Stimulated activated CD8-positive, alpha-beta memory T cell treated with anti-CD3 and anti-CD28 coated beads, Interleukin-2, amount 100 ng/mL, for 48 hours (primary cell): ENCODE measurements around the gene LINC01488.

Experiments used
- DNase-seq, 2 donors: peaks; one replicate each; pipeline ENCODE4 v3.0.0-alpha.2; 2020; ENCODE audit warnings: low read depth in 2 of 2

Gene LINC01488

GRCh38 chr11:69492201-69492991, 10.9 kb downstream of the LINC01488 start:
- DNase-seq, result no peak

GRCh38 chr11:69493931-69494821, 12.7 kb downstream of the LINC01488 start:
- no peak for DNase-seq

- DNase-seq, result no peak
These were observed 13.4 kb downstream of the LINC01488 start for GRCh38 chr11:69494851-69495250.

GRCh38 chr11:69495441-69496201, 14.2 kb downstream of the LINC01488 start:
- no peak for DNase-seq

- DNase-seq, result no peak
These were observed 14.7 kb downstream of the LINC01488 start for GRCh38 chr11:69496202-69496557.

GRCh38 chr11:69496631-69497220, 15.3 kb downstream of the LINC01488 start:
- no peak for DNase-seq

GRCh38 chr11:69497221-69497787, 15.8 kb downstream of the LINC01488 start:
- no peak for DNase-seq

GRCh38 chr11:69498614-69499175, 17.2 kb downstream of the LINC01488 start:
- DNase-seq, result no peak

- DNase-seq, result no peak
These were observed 17.9 kb downstream of the LINC01488 start for GRCh38 chr11:69499186-69499917.

GRCh38 chr11:69499918-69500284, 18.4 kb downstream of the LINC01488 start:
- DNase-seq, result no peak

GRCh38 chr11:69500285-69501120, 19.0 kb downstream of the LINC01488 start:
- no peak for DNase-seq

GRCh38 chr11:69501121-69501489, 19.6 kb downstream of the LINC01488 start:
- no peak for DNase-seq

GRCh38 chr11:69501891-69502860, 20.7 kb downstream of the LINC01488 start:
- no peak for DNase-seq

- no peak for DNase-seq
These were observed 22.7 kb downstream of the LINC01488 start for GRCh38 chr11:69504127-69504526.

- DNase-seq, result no peak
These were observed 23.3 kb downstream of the LINC01488 start for GRCh38 chr11:69504576-69505335.

GRCh38 chr11:69508974-69509373, 27.5 kb downstream of the LINC01488 start:
- DNase-seq, result no peak

- no peak for DNase-seq
These were observed 27.9 kb downstream of the LINC01488 start for GRCh38 chr11:69509381-69509780.
